Heart right ventricle (tissue), 16 donors: Measurements from ENCODE around the gene KIF15. TPM values are rescaled to one million over a fixed set of nuclear protein-coding genes. Genes with fewer than 3 reads are reported as not detected.

ENCODE experiments used
- ATAC-seq, 8 donors: fragments of 200-7000 bp; cut with Tn5 transposase; one replicate each; pipeline ENCODE4 v1.9.1; 2020; ENCODE audit warnings: mild to moderate bottlenecking in 8 of 8, moderate library complexity in 8 of 8, moderate number of reproducible peaks in 1 of 8
- DNase-seq, 2 donors: peaks; one replicate each; pipeline ENCODE4 v3.0.0-alpha.2; 2020
- H3K27ac ChIP-seq, 10 donors: fragments of 200-600 bp; sonication (generic) in 2 of 10; one replicate each; pipeline versions ENCODE4 v1.5.0 to v1.8.0; 2020 to 2022; ENCODE audit warnings: mild to moderate bottlenecking in 3 of 10
- H3K27me3 ChIP-seq, 7 donors: fragments of 200-600 bp; one replicate each; pipeline ENCODE4 v1.8.0; 2021 to 2022; ENCODE audit warnings: mild to moderate bottlenecking in 2 of 7
- H3K36me3 ChIP-seq, 9 donors: fragments of 200-600 bp; sonication (generic) in 1 of 9; one replicate each; pipeline versions ENCODE4 v1.5.0 to v1.8.0; 2020 to 2022; ENCODE audit warnings: mild to moderate bottlenecking in 2 of 9
- H3K4me1 ChIP-seq, 9 donors: fragments of 200-600 bp; sonication (generic) in 1 of 9; one replicate each; pipeline versions ENCODE4 v1.5.0 to v1.8.0; 2020 to 2022; ENCODE audit warnings: mild to moderate bottlenecking in 4 of 9
- H3K4me3 ChIP-seq, 10 donors: fragments of 200-600 bp; sonication (generic) in 2 of 10; one replicate each; pipeline versions ENCODE4 v1.5.0 to v1.8.0; 2020 to 2022; ENCODE audit warnings: mild to moderate bottlenecking in 7 of 10, moderate library complexity in 2 of 10
- H3K9me3 ChIP-seq, 11 donors: fragments of 200-600 bp in 10 of 11; sonication (generic) in 2 of 11; one replicate each; pipeline versions ENCODE4 v1.5.0 to v1.8.0; 2013 to 2022; ENCODE audit warnings: mild to moderate bottlenecking in 2 of 11, control low read depth in 1 of 11, moderate library complexity in 1 of 11
- CTCF ChIP-seq, 9 donors: fragments of 200-600 bp; sonication (generic) in 2 of 9; IDR thresholded peaks; one replicate each; pipeline versions ENCODE4 v1.5.0 to v1.8.0; 2021 to 2022; ENCODE audit warnings: antibody characterized with exemption in 9 of 9, mild to moderate bottlenecking in 5 of 9, moderate library complexity in 1 of 9
- WGBS, 2 donors: extraction: QIAGEN DNeasy Blood & Tissue Kit; methylation state at CpG; one replicate each; pipeline ENCODE4 v1.1.7; 2013; ENCODE audit warnings: inconsistent platforms in 1 of 2; 5-methylcytosine and 5-hydroxymethylcytosine counted together
- intact Hi-C, 10 donors: fragments of 100-400 bp; cut with DNase I; formaldehyde crosslinking; loops; one replicate each; pipeline versions ENCODE4 v1.11.1 to v1.14.2; 2022
- polyA plus RNA-seq, 2 donors: library from polyadenylated mRNA; stranded (reverse); fragments of 200-250 nt; gene quantifications; one replicate each; pipeline ENCODE4 v1.2.3, GENCODE V29; 2013
- total RNA-seq, 10 donors: library from RNA; stranded (reverse); fragmentation: NEBNext Ultra II Directional in 3 of 10; extraction: Animal tissue kit (Norgen Biotek cat#: 25700) in 3 of 10; gene quantifications; one replicate each; pipeline versions ENCODE4 v1.2.1 to v1.2.4, GENCODE V29; 2021 to 2023
- donor health status: Arrhythmogenic right ventricular cardiomyopathy.
- donor health status: ischemic (EF 13 %, LVEDD 7.1; RV severe dilation, severe dysfunction).
- donor health status: healthy with polysubstance abuse.
- donor health status: DM: no; HTN: yes; CAD: no.
- donor health status: DM: no; HTN: no; CAD: no.
- donor health status: ischemic (EF 25% LVEDD 6.9; RV normal size, moderate dysfunction).
- donor health status: ischemic (EF 25% LVEDD 5.7; RV mildly dilated, moderate dysfunction).
- donor health status: healthy.
- donor health status: DM: yes; HTN: yes; CAD: no.
- donor health status: Ischemic cardiomyopathy.
- donor health status: ischemic (EF 35%, LVEDD 5.7; RV mildly dilated, moderate dysfunction).
- donor health status: nonischemic (EF 11% LVEDD 7.7; RV severe dilation, severe dysfunction).
- donor health status: DM: yes; HTN: yes; CAD: no.
- donor health status: PGD.
- donor health status: ischemic (EF 29% LVEDD 5.4; RV normal size, mild dysfunction).
- donor health status: nonischemic (EF 23%, LVEDD 6.1; RV moderate dilation, normal function).

KIF15 gene
- total and polyA plus RNA-seq, 12 donors = 0.17 to 1.9 (median 0.36) TPM

GRCh38 chr3:44890852-44891251 lies 129.3 kb downstream of the KIF15 start:
- H3K4me3 ChIP-seq = no peak overlapping the region
- no peaks in the 10 kb centered on the region for H3K9me3 ChIP-seq
- H3K36me3 ChIP-seq = no peaks in the 10 kb centered on the region
- 73 to 76% methylated on average over 3 of the region's 3 CpGs for WGBS, 2 donors
- intact Hi-C loops = no loop called here
- DNase-seq (no peak), ATAC-seq (no peak)
- H3K27me3 ChIP-seq = peaks cover 0 to 12% (median 0%) of the 10 kb centered on the region in 7 donors
- no peak for TF ChIP-seq CTCF (IDR thresholded peaks at IDR 0.05)
- H3K4me1 ChIP-seq = no peaks in the 10 kb centered on the region
- no peak overlapping the region for H3K27ac ChIP-seq

GRCh38 chr3:44892689-44893088 lies 131.1 kb downstream of the KIF15 start:
- no peak overlapping the region for H3K27ac ChIP-seq
- ATAC-seq (no peak), DNase-seq (no peak)
- H3K9me3 ChIP-seq = no peaks in the 10 kb centered on the region
- peaks cover 0 to 4% (median 0%) of the 10 kb centered on the region in 7 donors for H3K27me3 ChIP-seq
- H3K4me1 ChIP-seq = no peaks in the 10 kb centered on the region
- no peaks in the 10 kb centered on the region for H3K36me3 ChIP-seq
- 73 to 91% methylated on average over 3 of the region's 3 CpGs for WGBS, 2 donors
- intact Hi-C loops = no loop called here
- no peak for TF ChIP-seq CTCF (IDR thresholded peaks at IDR 0.05)
- H3K4me3 ChIP-seq = no peak overlapping the region

GRCh38 chr3:44893097-44893496 lies 131.5 kb downstream of the KIF15 start:
- H3K36me3 ChIP-seq = no peaks in the 10 kb centered on the region
- intact Hi-C loops = no loop called here
- H3K9me3 ChIP-seq = no peaks in the 10 kb centered on the region

GRCh38 chr3:44894485-44894884 lies 132.9 kb downstream of the KIF15 start:
- DNase-seq (no peak), ATAC-seq (no peak)
- no peak for TF ChIP-seq CTCF (IDR thresholded peaks at IDR 0.05)
- no peak overlapping the region for H3K4me3 ChIP-seq
- 28 to 36% methylated on average over 5 of the region's 5 CpGs for WGBS, 2 donors
- no peaks in the 10 kb centered on the region for H3K36me3 ChIP-seq
- peaks cover 0 to 13% (median 10%) of the 10 kb centered on the region in 7 donors for H3K27me3 ChIP-seq
- H3K27ac ChIP-seq = no peak overlapping the region
- no peaks in the 10 kb centered on the region for H3K4me1 ChIP-seq
- H3K9me3 ChIP-seq = no peaks in the 10 kb centered on the region
- intact Hi-C loops = no loop called here

More at GRCh38 chr3:44893097-44893496, 131.5 kb downstream of the KIF15 start:
- ATAC-seq (no peak), DNase-seq (no peak)
- Histone ChIP-seq H3K4me1 (no peaks in the 10 kb centered on the region), H3K27me3 (peaks cover 0 to 4% (median 0%) of the 10 kb centered on the region in 7 donors), H3K4me3 (no peak overlapping the region), H3K27ac (no peak overlapping the region)
- WGBS, 2 donors = 57 to 75% methylated on average over 2 of the region's 2 CpGs
- no peak for TF ChIP-seq CTCF (IDR thresholded peaks at IDR 0.05)
